Posterior vena cava (tissue), 2 donors: ENCODE data around the gene CPXM1. TPM values are rescaled to one million over a fixed set of nuclear protein-coding genes. Genes with fewer than 3 reads are reported as not detected.
"Not testable (repeated sequence)": the region's sequence is repeated elsewhere in the genome, so short reads cannot be mapped to it uniquely, and the experiment has no call there.

ENCODE experiments used
- DNase-seq: peaks from one replicate; pipeline ENCODE4 v3.0.0-alpha.2; 2020; ENCODE audit warnings: low spot score
- intact Hi-C, 2 donors: fragments of 100-400 bp; cut with DNase I; formaldehyde crosslinking; loops; one replicate each; pipeline versions ENCODE4 v1.14.1 to v1.14.2; 2022 to 2023
- long read RNA-seq, 2 donors: library from polyadenylated mRNA; unstranded; transcript quantifications; one replicate each; pipeline ENCODE4 v2.0.0, GENCODE V29; 2020 to 2021
- total RNA-seq, 2 donors: library from RNA; stranded (reverse); fragmentation: NEBNext Ultra II Directional; extraction: Animal tissue kit (Norgen Biotek cat#: 25700); gene quantifications; one replicate each; pipeline ENCODE4 v1.2.1, GENCODE V29; 2021
- donor health status: DM: yes; HTN: yes; CAD: no.
- donor health status: DM: yes; HTN: yes; CAD: no.

CPXM1 gene
- 10 to 100 TPM in 1 of 2 donors, 1 to 10 TPM in 1; 9.6 to 36.6 TPM for total RNA-seq
- long read RNA-seq, donor 1, transcript CPXM1-201 (14 exons, 2,391 nt), result major isoform, 15 of 20 reads
- long read RNA-seq, donor 1, partial matches to known transcripts, result 4 of 20 reads
- long read RNA-seq, donor 1, other reads (novel, unspliced or antisense), result 1 of 20 reads
- long read RNA-seq, donor 2, transcript CPXM1-201 (14 exons, 2,391 nt), result major isoform, 10 of 14 reads
- long read RNA-seq, donor 2, partial matches to known transcripts, result 3 of 14 reads
- long read RNA-seq, donor 2, other reads (novel, unspliced or antisense), result 1 of 14 reads

DNA sequence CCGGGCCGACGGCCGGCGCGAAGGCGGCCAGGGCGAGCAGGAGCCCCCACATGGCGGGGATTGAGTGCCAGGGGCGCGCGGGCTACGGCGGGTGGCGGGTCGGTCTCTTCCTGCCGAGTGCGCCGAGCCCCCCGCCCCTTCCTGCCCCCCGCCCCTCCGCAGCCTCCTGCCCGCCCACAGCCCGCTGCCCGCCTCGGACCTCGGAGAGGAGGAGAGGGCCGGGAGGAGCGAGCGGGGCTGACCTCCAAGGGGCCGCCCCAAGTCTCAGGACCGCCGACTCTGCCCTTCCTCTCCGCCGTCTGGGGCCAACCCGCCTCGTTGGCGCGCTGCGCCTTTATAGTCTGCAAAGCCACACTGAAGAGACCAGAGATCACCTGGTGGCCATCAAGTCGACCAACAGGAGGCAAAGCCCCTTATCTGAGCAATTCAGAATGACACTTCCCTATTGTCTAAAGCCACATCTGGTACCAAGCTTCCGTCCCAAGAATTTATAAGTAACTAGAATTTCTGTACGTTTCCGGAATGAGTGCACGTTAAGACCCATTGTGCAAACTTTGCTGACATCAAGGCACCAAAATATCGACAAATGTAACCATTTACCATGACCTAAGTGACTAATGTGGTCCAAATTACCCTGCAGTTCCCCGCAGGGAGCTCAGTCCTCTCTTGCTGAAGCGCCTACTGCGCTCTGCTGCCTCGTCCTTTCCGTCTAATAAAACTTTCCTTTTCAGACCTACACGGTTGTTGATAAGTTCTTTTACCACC, at the start of gene CPXM1:
Gene CPXM1, minus strand, starts transcription at position 107 of the 765 bp plus-strand sequence. Its CDS starts 55 bp downstream, at position 52.
- DNase-seq, result peak; percentile 85
- intact Hi-C loops, result no loop called here

DNA sequence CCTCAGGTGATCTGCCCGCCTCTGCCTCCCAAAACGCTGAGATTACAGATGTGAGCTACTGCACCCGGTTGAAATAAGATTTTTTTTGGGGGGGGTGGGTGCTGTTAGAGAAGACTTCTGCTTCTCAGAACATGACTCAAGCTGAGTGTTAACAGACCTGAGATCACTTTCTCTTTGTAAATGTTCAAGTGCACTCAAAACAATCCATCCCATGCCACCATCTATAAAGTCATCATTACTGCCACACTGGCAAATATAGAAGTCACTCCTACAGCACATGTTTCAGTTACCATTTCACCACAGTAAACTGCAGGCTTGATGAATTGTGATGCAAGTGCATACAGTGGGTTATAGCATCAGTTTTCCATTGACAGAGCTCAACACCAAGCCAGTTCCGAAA, 49.1 kb upstream of the CPXM1 start:
- intact Hi-C loops, result no loop called here
- no peak for DNase-seq

DNA sequence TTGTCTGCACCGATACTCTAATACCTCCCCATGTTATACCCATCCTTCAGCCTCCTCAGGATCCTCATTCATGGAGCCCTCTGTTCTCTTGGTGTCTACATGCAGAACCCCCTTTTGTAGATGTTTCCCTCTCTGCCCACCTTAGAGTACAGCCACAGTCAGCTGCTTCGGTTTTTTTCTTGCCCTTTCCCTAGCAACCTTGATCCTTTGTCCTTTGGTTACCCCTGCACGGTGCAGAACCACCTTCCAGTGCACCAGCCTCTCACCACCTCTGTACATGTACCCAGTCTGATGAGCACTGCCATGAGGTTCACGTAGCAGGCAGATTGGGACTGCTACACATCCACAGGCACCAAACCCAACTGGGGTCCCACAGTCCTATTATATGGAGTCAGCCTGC, 47.4 kb upstream of the CPXM1 start:
- intact Hi-C loops, result no loop called here
- no peak for DNase-seq

DNA sequence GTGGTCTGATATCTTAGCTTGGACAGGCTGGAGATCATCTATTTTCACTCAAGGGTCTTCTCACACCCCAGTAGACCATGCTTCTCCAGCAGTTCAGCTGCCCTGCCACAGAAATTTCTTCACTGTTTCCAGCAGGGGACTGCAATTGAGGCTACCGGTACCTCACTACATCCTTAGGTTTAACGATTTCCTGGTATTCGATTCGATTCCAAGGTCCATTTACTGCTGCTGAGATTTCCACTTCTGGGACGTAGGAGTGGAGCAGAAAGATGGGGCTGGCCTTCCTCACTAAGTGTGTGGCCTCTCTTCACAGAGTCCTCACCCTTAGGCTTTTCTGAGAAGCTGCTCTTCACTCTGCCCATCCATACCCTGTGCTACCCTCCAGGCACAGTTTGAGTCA, 46.3 kb upstream of the CPXM1 start:
- intact Hi-C loops, result no loop called here
- DNase-seq, result no peak

DNA sequence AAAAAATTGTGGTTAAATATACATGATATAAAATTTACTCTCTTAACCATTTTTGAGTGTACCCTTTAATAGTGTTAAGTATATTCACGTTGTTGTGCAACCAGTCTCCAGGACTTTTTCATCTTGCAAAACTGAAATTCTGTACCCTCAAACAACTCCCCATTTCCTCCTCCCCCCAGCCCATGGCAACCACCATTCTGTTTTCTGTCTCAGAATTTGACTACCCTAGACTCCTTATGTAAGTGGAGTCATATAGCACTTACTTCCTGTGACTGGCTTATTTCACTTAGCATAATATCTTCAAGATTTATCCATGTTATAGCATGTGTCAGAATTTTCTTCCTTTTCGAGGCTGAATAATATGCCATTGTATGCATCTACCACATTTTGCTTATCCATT, 45.2 kb upstream of the CPXM1 start:
- DNase-seq, result no peak
- intact Hi-C loops, result no loop called here

DNA sequence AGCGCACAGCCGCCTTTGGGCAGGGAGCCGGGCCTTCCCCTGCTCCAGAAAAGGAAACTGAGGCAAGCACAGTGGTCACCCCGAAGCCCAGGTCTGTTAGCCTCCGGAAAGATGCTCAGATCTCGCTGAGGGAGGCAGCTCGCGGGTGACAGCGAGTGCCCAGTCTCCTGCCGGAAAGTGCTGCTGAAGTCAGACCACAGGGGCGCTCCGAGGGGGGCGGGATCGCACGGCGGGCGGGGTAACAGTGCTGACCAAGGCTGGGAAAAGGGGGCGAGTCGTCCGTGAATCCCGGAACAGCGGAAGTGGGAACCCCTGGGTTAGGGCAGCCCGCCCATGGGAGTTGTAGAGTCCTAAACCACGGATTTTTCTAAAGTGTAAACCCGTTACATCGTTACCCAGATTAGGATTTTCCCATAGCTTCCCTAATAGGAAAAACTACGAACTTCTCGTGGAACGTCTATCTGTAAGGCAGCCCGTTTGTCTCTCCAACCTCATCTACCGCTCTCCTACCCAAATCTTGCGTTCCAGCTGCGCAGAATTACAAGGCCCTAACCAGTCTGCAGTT, 40.6 kb upstream of the CPXM1 start:
- peak; percentile 94 for DNase-seq
- intact Hi-C loops, result no loop called here

DNA sequence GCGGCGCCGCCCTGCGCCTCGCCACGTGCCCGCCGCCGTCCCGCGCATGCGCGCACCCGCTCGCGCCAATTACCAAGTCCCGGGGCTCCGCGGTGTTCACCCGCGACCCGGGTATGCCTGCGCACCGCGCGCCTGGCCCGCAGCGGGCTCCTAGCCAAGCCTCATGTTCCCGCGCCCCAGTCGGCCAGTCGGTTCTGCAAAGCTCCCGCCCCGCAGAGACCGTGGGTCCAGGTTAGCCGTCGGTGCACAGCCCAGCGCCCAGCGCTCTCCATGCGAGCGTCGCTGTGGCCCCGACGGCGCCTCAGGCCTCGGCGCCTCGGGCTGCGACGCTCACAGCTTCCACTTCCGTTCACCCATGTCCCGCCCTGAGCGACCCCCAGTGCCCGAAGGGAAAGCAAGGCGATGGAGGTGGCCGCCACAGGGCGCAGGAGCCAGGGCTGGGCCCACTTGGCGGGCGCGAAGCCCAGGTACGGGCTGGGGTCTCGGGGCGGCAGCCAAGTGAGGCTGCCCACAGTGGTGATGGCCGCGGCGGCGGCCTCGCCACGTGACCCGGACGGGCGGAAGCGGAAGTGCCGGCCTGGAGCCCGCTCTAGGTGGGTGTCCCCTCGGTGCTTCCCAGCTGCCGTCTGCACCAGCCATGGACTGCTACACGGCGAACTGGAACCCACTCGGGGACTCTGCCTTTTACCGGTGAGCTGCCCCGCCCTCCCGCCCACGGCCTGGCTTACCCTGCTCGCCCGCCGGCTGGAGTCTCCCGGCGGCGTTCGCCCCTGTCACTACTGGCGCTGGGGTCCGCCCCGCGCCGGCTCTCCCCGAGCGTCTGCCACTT, 39.9 kb upstream of the CPXM1 start, which contains the start of the genes PCED1A and VPS16:
Gene PCED1A, minus strand, starts transcription at position 518 of the 829 bp plus-strand sequence. CDS start 743 bp downstream, outside the sequence.
Gene VPS16, plus strand, starts transcription at position 608 of the 829 bp plus-strand sequence. Its CDS starts 30 bp downstream, at position 638.
- DNase-seq, result peak; percentile 97
- intact Hi-C loops, result no loop called here

DNA sequence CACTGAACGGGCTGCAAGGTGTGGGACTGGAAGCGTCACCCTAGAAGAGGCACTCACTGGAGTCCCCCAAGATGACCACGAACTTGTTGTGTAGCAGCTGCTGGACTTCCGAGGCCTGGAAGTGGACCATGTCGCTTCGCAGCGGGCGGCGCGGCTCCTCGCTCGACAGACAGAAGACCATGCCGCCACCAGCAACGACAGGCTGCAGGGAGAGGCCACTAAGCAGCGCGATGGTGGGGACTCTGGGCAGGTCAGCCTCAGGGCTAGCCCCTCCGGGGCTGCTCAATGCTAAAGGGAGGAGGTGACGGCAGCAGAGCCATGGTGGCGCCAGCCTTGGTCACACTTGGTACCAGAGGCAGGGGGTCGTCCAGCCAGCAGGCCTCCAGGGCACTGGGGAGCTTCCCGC, 39.3 kb upstream of the CPXM1 start:
- intact Hi-C loops, result no loop called here
- no peak for DNase-seq

DNA sequence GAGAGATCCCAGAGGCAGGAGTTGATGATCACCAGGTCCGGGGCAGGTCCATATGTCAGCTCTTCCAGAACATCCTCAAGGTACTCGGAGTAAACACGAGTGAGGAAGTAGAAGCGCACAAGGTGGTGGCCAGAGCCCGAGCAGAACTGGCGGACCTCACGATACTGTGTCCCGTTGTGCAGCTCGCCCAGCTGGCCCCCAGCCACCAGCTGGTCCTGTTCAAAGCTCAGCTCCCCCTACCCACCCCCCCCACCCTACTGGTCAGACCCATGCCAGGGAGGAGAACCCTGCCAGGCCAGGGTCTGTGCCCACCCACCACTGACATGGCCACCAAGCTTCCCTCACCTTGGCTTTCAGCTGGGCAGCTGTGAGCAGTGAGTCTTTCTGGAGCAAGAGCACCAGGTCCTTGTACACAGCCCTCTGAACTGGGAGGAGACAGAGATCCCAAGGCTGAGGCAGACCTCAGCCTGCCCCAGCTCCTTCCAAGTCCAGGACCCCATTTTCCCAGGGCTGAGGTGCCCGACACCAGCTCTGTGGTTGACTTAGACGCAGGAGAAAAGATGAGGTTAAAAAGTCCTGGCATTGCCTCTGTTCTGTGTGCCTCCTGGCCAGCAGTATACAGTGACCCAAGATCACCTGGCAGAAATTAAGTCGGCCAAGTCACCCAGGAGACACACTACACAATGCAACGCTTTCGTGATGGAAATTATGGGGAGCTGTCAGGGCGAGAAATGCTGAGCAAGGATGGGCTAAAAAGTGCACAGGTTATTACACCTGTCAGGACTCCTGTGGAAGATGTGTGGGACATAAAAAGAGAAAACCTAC, 38.6 kb upstream of the CPXM1 start:
- intact Hi-C loops, result no loop called here
- no peak for DNase-seq

DNA sequence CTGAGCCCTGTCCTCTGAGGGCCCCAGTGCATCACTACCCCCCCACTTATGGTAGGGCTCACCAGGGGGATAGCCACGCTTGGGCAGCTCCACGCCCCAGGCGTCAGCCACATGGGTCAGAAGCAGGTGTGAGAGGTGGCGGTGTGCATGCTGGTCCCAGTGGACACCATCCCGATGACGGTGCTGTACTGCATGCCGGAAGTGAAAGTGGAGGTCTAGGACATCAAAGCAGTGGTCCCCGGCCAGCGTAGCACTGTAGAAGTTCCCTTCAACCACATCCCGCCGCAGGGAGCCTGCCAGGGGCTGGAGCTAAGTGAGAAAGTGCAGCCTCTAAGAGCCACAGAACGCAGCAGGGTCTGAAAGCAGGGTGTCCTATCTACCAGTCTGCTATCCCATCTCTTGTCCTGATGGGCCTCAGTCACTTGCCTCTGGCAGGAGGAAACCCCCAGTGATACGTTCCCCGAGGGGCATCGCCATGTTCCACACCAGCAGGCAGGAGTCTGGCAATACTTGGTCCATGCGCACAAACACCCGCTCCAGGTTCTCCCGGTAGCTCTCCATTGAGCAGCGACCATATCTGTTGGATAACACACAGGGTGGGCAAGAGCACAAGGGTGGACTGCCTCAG, 37.9 kb upstream of the CPXM1 start:
- DNase-seq, result no peak
- intact Hi-C loops, result no loop called here

DNA sequence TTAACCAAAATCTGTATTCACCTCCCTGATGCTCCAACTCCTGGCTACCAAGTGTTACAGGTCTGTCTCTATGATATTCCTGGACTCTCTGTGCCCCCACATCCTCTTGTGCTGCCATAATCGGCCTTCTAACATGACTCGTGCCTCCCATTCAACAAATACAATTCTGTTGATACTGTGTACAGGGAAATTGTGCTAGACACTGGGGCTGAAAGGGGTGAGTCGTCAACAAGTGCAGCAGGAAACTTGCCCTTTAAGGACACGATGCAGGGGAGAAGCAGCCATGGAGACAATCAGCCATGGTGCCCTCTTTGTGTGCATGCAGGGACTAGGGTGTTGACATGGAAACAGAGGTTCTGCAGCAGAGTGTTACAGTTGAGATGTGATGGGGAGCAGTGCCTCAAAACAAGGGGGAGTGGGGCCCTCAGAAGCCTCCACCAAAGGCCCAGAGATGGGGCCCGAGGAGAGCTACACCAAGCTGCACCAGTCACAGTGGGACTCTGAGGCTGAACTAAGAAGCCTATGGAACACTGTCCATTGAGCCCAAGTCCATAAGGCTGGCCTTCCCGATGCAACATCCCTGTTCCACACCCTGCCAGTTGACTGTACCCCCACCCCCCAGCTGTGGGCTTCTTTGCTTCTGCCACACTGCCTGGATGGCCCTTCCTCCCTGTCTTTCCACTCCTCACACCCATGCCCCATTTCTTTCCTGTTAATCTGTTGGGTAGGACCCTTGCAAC, 37.0 kb upstream of the CPXM1 start:
- DNase-seq, result no peak

DNA sequence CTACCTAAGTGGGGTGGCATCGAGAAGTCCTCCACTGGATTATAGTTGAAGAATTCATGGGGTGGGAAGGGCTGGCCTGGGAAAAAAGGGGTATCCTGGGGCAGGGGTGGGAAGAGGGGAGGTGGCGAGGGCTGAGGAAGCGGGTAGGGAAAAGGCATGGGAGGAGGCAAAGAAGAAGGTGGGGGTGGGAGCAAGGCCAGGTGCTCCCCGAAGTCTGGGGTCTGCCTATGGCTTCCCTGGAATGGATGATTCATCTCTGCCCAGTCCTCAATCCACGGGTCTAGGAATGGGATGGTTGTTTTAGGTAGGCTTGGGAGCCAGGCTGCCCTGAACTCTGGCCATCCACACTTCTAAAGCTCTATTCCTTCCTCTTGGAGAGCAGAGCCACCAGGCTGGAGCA, 35.6 kb upstream of the CPXM1 start:
- intact Hi-C loops, result no loop called here
- DNase-seq, result no peak

More for the DNA sequence above, 37.0 kb upstream of the CPXM1 start:
- intact Hi-C loops, result no loop called here

DNA sequence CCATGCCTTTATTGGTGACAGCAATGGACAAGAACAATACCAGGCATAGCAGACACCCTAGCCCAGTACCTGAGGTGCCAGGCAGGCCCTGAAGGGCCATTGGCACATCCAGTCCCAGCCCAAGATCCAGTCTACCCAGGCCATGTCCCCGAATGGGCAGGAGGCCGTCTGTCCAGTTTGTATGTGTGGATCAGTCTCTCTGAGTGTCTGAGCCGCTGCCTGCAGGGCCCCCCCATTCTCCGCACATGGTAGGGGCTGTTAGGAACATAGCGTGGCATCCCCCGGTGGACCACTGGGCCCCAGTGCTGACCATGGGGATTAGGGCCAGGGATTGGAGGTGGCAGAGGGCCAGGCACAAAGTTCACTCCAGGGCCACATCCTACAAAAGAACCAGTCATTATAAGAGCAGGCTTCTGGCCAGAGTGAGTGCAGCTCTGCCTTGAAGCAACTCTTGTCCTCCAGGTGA, 34.9 kb upstream of the CPXM1 start:
- intact Hi-C loops, result no loop called here
- DNase-seq, result no peak

DNA sequence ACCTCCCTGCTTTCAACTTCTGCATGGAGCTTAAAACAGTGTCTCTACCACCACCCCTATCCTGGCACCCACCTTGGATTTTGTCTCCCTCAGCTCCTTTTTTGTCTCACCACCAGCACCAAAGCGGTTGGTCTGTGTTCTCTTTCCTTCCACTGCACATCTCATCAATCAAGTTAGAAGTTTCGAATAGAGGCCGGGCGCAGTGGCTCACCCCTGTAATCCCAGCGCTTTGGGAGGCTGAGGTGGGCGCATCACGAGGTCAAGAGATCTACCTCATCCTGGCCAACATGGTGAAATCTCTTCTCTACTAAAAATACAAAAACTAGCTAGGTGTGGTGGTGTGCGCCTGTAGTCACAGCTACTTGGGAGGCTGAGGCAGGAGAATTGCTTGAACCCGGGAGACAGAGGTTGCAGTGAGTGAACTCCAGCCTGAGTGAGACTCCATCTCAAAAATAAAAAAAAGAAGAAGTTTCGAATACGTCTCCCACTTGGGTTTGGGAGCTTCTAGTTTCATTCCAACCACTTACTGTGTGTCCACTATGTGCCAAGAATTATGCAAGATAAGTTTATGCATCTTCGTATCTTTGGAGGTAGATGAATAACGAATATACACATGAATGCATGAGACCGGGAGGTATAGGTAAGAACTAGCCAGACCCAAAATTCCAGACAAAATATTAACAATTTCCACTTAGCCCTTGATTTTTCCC, 34.1 kb upstream of the CPXM1 start:
- intact Hi-C loops, result no loop called here

DNA sequence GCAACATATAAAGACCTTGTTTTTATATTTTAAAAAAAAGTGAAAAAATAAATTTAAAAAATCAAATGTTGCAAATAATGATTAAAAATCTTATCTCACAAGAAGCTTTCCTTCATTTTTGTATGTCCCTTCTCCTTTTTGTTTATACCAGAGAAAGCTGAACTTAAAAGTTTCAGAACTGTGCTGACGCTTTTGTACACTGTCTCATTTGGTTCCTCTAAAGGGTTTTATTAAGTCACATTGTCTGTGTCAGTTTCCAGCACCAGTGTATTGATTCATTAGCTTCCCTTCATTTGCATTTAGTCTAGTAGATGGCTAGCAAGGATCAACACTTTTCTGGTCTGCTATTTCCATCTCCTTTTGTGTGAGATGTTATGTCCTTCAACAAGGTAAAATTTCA, 33.3 kb upstream of the CPXM1 start:
- intact Hi-C loops, result no loop called here
- no peak for DNase-seq

More for the DNA sequence above, 34.1 kb upstream of the CPXM1 start:
- no peak for DNase-seq

DNA sequence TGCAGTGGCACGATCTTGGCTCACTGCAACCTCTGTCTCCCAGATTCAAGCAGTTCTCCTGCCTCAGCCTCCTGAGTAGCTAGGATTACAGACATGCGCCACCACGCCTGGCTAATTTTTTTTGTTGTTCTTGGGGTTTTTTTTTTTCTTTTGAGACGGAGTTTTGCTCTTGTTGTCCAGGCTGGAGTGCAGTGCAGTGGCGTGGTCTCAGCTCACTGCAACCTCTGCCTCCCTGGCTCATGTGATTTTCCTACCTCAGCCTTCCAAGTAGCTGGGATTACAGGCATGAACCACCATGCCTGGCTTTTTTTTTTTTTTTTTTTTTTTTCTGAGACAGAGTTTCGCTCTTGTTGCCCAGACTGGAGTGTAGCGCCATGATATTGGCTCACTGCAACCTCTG, 30.8 kb upstream of the CPXM1 start:
- DNase-seq, intact Hi-C loops: not testable (repeated sequence)

DNA sequence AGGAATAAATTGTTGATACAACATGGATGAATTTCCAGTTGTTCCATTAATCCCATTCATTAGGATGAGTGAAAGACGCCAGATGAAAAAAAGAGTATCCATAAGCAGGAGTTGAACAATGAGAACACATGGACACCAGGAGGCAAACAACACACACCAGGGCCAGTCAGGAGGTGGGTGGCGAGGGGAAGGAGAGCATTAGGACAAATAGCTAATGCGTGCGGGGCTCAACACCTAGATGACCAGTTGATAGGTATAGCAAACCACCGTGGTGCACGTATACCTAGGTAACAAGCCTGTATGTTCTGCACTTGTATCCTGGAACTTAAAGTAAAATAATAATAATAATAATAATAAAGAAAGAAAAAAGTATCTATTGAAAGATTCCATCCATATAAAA, 28.9 kb upstream of the CPXM1 start:
- DNase-seq, result peak; percentile 35
- intact Hi-C loops, result no loop called here
